Right atrium auricular region (tissue), 2 donors: ENCODE results near the gene IQCC. TPM values are rescaled to one million over a fixed set of nuclear protein-coding genes. Genes with fewer than 3 reads are reported as not detected.

Source experiments
- DNase-seq: peaks from one replicate; pipeline ENCODE4 v3.0.0-alpha.2; 2019; ENCODE audit warnings: low spot score
- H3K27ac ChIP-seq, 2 donors: fragments of 200-600 bp; sonication (generic); 1 replicate in 1 of 2; 2 replicates in 1 of 2; pipeline ENCODE4 v1.5.1; 2016 to 2019
- H3K27me3 ChIP-seq, 2 donors: fragments of 200-600 bp; sonication (generic); one replicate each; pipeline versions ENCODE4 v1.5.1 to v1.6.0; 2017 to 2019
- H3K36me3 ChIP-seq: fragments of 200-600 bp; sonication (generic); one replicate; pipeline ENCODE4 v1.5.1; 2016
- H3K4me1 ChIP-seq, 2 donors: fragments of 200-600 bp; sonication (generic); one replicate each; pipeline versions ENCODE4 v1.5.1 to v1.6.0; 2017 to 2019
- H3K4me3 ChIP-seq, 2 donors: fragments of 200-600 bp; sonication (generic); 1 replicate in 1 of 2; 2 replicates in 1 of 2; pipeline ENCODE4 v1.5.1; 2017 to 2019; ENCODE audit warnings: mild to moderate bottlenecking in 1 of 2, moderate library complexity in 1 of 2
- H3K9me3 ChIP-seq, 2 donors: fragments of 200-600 bp; sonication (generic); one replicate each; pipeline ENCODE4 v1.5.1; 2019
- total RNA-seq, 2 donors: library from RNA; depleted of rRNA; stranded (reverse); fragments of >200 nt; gene quantifications; one replicate each; pipeline ENCODE4 v1.1.0, GENCODE V29; 2016
- TF ChIP-seq, protein P1 (sequence below), 2 donors: fragments of 200-600 bp; sonication (generic); IDR thresholded peaks; one replicate each; pipeline ENCODE4 v1.5.1; 2019; ENCODE audit warnings: antibody characterized with exemption in 2 of 2

Gene IQCC
- total RNA-seq, 2 donors from 2014 or later, result 0.48 to 1.3 TPM

DNA sequence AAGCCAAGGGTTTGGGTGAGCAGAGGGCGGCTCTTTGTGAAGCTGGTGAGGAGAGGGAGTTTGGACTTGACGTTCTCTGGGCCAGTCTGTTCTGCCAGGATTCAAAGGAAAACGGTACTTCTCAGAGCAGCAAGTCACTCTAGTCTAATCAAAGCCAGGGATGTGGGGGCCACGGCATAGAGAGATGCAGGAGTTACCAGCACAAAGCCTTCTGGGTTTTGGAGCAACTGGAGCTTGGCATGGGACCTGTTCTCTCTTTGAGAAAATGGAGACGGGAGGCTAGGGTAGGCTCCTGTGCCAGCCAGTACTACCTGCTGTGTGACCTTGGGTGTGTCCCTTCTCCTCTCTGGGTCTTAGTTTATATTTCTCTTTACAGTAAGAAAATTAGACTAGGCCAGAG is 23.9 kb upstream of the IQCC start:
- Histone ChIP-seq H3K4me3 (peak overlapping the region in 1 of 2 donors; percentile 64), H3K4me1 (peaks cover 0 to 49% of the 10 kb centered on the region in 2 donors), H3K36me3 (peaks cover 37% of the 10 kb centered on the region), H3K27ac (peak overlapping the region in 1 of 2 donors; percentile 93), H3K27me3 (no peaks in the 10 kb centered on the region), H3K9me3 (no peaks in the 10 kb centered on the region)
- TF ChIP-seq, protein P1, sequence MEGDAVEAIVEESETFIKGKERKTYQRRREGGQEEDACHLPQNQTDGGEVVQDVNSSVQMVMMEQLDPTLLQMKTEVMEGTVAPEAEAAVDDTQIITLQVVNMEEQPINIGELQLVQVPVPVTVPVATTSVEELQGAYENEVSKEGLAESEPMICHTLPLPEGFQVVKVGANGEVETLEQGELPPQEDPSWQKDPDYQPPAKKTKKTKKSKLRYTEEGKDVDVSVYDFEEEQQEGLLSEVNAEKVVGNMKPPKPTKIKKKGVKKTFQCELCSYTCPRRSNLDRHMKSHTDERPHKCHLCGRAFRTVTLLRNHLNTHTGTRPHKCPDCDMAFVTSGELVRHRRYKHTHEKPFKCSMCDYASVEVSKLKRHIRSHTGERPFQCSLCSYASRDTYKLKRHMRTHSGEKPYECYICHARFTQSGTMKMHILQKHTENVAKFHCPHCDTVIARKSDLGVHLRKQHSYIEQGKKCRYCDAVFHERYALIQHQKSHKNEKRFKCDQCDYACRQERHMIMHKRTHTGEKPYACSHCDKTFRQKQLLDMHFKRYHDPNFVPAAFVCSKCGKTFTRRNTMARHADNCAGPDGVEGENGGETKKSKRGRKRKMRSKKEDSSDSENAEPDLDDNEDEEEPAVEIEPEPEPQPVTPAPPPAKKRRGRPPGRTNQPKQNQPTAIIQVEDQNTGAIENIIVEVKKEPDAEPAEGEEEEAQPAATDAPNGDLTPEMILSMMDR (IDR thresholded peaks at IDR 0.05), result no peak
- no peak for DNase-seq

DNA sequence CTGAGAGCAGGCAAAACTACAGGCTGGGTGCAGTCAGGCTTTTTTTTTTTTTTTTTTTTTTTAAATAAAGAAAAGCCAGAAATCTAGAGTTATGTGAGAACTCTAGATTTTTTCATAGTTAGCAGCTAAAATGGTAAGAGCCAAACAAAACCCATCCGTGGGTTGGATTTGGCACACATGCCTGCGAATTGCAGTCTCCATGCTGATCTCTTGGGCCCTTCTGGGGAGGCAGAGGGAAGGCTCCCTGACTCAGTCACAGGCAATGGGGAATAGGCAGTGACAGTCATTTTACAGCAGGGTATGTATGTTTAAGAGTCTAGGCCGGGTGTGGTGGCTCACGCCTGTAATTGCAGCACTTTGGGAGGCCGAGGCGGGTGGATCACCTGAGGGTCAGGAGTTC is 23.4 kb upstream of the IQCC start:
- Histone ChIP-seq H3K36me3 (peaks cover 42% of the 10 kb centered on the region), H3K27ac (no peak overlapping the region), H3K27me3 (no peaks in the 10 kb centered on the region), H3K9me3 (no peaks in the 10 kb centered on the region), H3K4me1 (peaks cover 0 to 49% of the 10 kb centered on the region in 2 donors), H3K4me3 (no peak overlapping the region)
- TF ChIP-seq, protein P1 (IDR thresholded peaks at IDR 0.05), result no peak
- DNase-seq, result no peak

DNA sequence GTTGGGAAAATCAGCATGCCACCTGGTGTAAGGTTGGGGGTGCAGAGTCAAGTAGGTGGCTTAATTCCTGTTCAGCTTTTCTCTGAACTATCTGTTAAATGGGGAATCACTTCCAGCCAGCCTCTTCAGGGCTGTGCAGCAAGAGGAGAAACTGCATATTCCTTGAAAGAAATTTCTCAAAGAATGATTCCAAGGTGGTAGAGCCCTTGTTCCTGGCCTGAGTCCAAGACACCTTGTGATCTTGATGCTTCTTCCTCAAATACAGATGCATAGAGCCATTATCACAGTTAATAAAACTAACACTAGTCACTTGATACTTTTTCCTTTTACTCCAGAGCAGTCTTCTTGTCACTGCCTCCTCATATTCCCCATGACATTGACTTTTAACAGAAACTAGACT is 20.8 kb upstream of the IQCC start:
- Histone ChIP-seq H3K9me3 (no peaks in the 10 kb centered on the region), H3K36me3 (peaks cover 68% of the 10 kb centered on the region), H3K4me1 (peaks cover 0 to 43% of the 10 kb centered on the region in 2 donors), H3K27me3 (no peaks in the 10 kb centered on the region), H3K4me3 (no peak overlapping the region), H3K27ac (no peak overlapping the region)
- TF ChIP-seq, protein P1 (IDR thresholded peaks at IDR 0.05), result no peak
- no peak for DNase-seq

DNA sequence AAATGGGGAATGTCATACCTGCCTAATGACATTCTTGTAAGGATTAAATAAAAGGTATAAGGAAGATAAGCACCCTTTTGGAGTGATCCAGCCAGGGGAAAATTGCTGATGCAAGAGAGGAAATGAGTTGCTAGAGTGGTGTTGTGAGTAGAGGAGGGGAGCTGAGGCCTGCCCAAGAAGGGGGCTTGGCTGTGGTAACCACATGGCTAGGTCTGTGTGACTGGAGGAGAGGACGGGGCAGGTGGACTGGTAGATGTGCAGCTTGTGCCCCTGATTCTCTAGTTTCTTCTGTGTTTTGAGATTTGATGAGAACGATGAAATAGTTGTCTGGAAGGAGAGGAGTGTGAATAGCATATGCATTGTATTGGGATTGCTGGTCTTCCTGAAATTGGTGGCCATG is 19.4 kb upstream of the IQCC start:
- Histone ChIP-seq H3K27ac (no peak overlapping the region), H3K4me1 (peaks cover 0 to 32% of the 10 kb centered on the region in 2 donors), H3K36me3 (peaks cover 82% of the 10 kb centered on the region), H3K9me3 (no peaks in the 10 kb centered on the region), H3K27me3 (no peaks in the 10 kb centered on the region), H3K4me3 (no peak overlapping the region)
- no peak for DNase-seq
- TF ChIP-seq, protein P1 (IDR thresholded peaks at IDR 0.05), result no peak

DNA sequence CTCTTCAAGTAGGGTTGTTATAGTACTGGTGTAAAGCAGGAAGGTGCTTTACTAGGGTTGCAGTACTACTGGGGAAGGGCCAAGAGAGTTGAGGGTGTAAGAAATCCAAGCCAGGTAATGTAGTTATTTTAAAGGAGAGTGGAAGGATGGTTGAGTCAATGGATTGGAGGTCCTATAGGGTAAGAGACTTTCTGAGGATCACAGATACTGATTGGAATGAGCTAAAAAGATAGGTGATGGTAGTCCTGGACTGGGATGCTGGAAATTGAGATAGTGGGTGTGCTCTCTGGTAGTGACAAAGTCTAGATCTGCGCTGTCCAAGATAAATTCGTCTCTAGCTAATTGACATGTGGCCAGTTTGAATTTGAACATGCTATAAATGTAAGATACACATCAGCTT is 19.0 kb upstream of the IQCC start:
- Histone ChIP-seq H3K9me3 (no peaks in the 10 kb centered on the region), H3K27ac (no peak overlapping the region), H3K36me3 (peaks cover 84% of the 10 kb centered on the region), H3K4me3 (no peak overlapping the region), H3K27me3 (no peaks in the 10 kb centered on the region), H3K4me1 (peaks cover 0 to 28% of the 10 kb centered on the region in 2 donors)
- TF ChIP-seq, protein P1 (IDR thresholded peaks at IDR 0.05), result no peak
- DNase-seq, result no peak

DNA sequence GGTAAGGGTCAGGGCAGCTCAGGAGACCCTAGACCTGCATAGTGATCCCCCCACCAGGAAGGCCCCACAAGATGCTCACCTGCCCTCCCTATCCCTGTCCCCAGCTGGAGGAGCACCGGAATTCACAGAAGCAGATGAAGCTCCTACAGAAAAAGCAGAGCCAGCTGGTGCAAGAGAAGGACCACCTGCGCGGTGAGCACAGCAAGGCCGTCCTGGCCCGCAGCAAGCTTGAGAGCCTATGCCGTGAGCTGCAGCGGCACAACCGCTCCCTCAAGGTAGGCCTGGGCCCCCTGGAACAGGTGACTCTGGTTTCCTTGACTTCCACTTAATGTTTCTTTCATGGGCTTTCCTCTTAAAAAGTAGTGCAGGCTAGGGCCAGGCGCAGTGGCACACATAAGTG is 17.6 kb upstream of the IQCC start:
- peaks cover 0 to 19% of the 10 kb centered on the region in 2 donors for H3K4me1 ChIP-seq
- peaks cover 85% of the 10 kb centered on the region for H3K36me3 ChIP-seq
- no peak for DNase-seq
- no peak overlapping the region for H3K4me3 ChIP-seq
- no peaks in the 10 kb centered on the region for H3K9me3 ChIP-seq
- H3K27ac ChIP-seq, result no peak overlapping the region
- TF ChIP-seq, protein P1 (IDR thresholded peaks at IDR 0.05), result no peak
- no peaks in the 10 kb centered on the region for H3K27me3 ChIP-seq
